M059J (cell line): ENCODE measurements around the gene ESYT1. TPM values are rescaled to one million over a fixed set of nuclear protein-coding genes. Genes with fewer than 3 reads are reported as not detected.

Experiments
- DNase-seq: peaks from one replicate; pipeline ENCODE4 v3.0.0-alpha.2; 2012; ENCODE audit warnings: low read depth
- total RNA-seq: library from RNA; depleted of rRNA; stranded (reverse); fragments of >200 nt; shearing (Covaris generic); gene quantifications from 2 replicates; pipeline ENCODE4 v1.2.3, GENCODE V29; 2014; rRNA removed

ESYT1 gene, protein sequence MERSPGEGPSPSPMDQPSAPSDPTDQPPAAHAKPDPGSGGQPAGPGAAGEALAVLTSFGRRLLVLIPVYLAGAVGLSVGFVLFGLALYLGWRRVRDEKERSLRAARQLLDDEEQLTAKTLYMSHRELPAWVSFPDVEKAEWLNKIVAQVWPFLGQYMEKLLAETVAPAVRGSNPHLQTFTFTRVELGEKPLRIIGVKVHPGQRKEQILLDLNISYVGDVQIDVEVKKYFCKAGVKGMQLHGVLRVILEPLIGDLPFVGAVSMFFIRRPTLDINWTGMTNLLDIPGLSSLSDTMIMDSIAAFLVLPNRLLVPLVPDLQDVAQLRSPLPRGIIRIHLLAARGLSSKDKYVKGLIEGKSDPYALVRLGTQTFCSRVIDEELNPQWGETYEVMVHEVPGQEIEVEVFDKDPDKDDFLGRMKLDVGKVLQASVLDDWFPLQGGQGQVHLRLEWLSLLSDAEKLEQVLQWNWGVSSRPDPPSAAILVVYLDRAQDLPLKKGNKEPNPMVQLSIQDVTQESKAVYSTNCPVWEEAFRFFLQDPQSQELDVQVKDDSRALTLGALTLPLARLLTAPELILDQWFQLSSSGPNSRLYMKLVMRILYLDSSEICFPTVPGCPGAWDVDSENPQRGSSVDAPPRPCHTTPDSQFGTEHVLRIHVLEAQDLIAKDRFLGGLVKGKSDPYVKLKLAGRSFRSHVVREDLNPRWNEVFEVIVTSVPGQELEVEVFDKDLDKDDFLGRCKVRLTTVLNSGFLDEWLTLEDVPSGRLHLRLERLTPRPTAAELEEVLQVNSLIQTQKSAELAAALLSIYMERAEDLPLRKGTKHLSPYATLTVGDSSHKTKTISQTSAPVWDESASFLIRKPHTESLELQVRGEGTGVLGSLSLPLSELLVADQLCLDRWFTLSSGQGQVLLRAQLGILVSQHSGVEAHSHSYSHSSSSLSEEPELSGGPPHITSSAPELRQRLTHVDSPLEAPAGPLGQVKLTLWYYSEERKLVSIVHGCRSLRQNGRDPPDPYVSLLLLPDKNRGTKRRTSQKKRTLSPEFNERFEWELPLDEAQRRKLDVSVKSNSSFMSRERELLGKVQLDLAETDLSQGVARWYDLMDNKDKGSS
- 86.5 and 117 TPM in 2 replicates for total RNA-seq

- peak; percentile 100 for DNase-seq
These were observed at the start of gene ESYT1 for GRCh38 chr12:56127888-56128669. Gene ESYT1 (plus strand): TSS chr12:56128267. CDS start chr12:56128320, 53 bp downstream.

DNA sequence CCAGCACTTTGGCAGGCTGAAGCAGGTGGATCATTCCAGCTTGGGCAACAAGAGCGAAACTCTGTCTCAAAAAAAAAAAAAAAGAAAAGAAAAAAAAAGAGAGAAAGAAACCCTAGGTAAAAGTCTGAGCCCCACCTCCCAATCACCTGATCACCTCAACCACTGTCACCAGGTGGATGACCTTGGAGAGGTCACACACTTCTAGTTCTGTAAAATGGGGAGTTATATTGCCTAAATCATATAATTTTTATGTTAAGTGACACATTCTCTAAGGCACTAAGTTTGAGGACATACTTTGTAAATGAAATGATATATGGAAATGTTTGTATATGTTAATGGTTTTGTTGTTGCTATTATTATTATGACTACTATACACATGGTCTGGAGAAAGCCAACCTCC is 49.6 kb upstream of the ESYT1 start:
- DNase-seq = no peak

DNA sequence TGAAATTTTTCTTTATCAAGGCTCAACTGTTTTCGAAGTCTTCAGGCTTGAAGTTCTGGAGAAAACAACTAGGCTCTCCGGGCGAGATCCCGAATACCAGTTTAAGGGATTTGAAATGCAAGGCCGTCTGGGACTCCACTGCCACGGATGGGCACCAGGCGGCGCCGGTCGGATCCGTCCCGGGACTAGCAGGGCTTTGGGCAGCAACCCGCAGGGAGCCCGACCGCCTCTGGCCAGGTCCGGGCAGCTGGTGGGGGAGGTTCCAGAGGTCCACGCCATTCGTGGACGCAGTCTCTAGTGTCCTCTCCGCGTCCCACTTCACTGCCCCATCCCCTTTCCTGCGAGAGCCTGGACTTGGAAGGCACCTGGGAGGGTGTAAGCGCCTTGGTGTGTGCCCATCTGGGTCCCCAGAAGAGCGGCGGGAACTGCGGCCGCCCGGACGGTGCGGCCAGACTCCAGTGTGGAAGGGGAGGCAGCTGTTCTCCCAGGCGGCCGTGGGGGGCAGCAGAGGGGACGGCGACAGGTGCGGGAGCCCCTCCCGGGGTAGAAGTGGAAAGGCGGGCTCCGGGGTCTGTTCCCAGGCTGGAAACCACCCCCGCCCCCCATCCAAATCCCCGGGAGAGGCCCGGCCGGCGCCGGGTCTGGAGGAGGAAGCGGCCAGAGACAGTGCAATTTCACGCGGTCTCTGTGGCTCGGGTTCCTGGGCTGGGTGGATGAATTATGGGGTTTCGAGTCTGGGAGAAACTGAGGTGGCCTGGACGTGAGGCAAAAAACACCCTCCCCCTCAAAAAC is 48.9 kb upstream of the ESYT1 start:
- peak; percentile 86 for DNase-seq

- DNase-seq = peak; percentile 84
These were observed 48.1 kb upstream of the ESYT1 start, which contains the start of gene ERBB3 for GRCh38 chr12:56079723-56080555. Gene ERBB3 (plus strand): TSS chr12:56080165. CDS start chr12:56080301, 136 bp downstream.

DNA sequence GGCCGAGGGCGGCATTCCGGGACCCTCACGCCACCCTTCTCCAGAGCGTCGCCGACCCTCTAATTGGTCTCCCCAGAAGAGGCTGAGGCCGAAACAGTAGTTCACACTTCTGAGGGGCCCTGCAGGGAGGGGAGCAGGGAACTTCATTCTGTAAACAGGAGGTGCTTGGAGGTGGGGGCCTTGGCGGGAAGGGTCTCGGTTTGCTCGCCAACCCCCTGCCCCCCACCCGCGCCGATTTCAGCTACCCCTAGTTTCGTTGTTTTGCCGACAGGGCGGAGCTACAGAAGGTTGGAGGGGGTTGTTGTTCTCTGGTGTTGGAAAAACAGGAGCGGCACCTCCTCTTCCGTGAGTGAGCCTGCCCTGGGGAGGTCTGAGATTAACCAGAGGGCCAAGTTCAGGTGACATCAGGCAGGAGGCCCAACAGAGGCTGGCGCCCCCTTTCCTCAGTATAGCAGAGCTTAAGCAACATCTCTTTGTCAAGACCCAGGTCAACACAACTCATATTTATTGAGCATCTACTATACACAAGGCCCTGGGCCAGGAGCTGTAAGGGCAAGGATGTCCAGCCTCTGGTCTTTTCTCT is 47.4 kb upstream of the ESYT1 start:
- DNase-seq = no peak

GRCh38 chr12:56081393-56082347 is 46.4 kb upstream of the ESYT1 start:
- no peak for DNase-seq

DNA sequence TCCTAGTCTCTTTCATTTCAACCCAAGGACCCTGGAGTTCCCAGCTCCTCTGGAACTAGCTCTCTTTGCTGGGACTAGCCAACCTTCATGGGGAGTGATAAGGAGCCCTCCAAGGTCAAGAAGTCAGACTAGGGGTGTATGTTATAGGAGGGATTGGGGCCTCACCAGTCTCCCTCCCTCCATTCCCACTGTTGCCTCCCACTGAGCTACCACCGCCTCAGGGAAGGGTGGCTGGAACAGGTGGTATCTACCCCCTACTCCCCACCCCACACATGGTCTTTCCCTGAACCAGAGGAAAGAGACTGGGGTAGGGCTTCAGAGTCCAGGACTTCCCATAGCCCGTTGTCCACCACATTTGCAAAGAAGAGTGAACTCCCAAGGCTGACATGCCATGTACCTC is 45.7 kb upstream of the ESYT1 start:
- DNase-seq = no peak

DNA sequence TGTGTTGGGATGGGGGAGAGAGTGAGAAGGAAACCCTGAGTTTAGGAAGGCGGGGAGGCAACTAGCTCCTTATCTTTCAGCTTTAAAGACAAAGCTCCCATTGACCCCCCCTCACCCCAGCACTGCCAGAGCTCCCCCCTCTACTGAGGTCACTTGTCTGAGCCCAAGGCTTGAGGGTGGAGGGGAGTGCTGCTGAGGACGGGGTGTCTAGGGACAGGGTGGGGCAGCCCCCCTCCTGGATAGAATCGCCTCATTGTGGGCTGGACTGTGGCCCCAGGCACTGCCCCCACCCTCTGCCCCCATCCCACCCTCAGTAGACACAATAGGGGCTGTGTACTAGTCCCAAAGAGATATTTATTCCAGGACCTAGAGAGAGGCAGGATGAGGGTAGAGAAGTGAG is 45.1 kb upstream of the ESYT1 start:
- no peak for DNase-seq

DNA sequence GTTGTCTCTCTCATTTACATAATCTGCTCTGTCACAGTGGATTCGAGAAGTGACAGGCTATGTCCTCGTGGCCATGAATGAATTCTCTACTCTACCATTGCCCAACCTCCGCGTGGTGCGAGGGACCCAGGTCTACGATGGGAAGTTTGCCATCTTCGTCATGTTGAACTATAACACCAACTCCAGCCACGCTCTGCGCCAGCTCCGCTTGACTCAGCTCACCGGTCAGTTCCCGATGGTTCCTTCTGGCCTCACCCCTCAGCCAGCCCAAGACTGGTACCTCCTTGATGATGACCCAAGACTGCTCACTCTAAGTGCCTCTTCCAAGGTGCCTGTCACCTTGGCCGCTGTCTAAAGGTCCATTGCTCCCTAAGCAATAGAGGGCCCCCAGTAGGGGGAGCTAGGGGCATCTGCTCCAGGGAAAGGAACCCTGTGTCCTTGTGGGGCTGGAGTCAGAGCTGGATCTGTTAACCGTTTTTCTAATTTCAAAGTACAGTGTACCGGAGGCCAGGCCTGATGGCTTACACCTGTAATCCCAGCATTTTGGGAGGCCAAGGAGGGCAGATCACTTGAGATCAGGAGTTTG is 43.0 kb upstream of the ESYT1 start:
- DNase-seq = no peak

DNA sequence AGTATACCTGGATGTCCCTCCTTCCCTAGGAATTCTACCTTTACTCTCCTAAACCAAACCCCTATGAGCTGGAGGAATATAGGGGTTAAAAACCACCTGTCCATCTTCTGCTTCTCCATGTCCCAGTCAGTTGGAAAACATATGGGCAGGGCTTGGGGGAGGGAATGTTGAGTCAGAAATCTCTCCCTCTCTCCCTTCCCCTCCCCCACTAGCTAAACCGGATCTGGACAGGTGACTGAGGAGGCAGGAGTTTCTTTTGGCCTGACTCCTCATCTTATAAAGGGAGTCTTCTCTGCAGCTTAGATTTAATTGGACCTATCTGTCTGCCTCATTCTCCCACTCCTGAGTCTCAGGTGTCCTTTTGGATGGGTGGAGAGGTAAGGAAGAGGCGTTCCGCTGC is 42.0 kb upstream of the ESYT1 start:
- no peak for DNase-seq

GRCh38 chr12:56086608-56087007 is 41.5 kb upstream of the ESYT1 start:
- DNase-seq = no peak

DNA sequence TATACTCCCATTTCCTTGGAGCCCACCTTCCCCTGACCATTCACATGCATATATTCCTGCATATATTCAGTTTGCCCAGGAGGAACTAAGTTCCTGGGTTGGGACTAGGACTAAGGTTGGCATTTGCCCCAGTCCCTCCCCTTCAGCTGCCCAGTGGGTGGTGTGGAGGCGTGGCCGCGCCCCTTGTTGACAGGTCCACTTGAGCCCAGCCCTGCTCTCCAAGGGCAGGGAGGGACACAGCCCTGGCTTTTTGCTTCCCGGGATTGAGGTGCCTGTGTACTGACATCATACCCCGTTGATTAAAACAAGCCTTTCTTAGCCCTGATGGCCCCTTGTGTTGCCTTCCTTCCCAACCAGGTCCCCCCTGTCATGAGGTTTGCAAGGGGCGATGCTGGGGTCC is 40.8 kb upstream of the ESYT1 start:
- no peak for DNase-seq

- no peak for DNase-seq
These were observed 30.3 kb upstream of the ESYT1 start for GRCh38 chr12:56097738-56098137.

DNA sequence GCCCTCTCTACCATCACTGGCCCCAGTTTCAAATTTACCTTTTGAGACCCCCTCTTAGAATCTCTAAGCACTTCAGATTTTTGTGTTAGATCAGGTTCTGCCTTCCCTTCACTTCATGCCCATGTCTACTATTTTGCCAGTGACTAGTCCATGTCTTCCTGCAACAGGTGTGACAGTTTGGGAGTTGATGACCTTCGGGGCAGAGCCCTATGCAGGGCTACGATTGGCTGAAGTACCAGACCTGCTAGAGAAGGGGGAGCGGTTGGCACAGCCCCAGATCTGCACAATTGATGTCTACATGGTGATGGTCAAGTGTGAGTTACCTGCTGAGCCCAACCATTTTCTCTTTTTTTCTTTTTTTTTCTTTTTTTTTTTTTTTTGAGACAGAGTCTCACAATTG is 29.5 kb upstream of the ESYT1 start:
- no peak for DNase-seq

GRCh38 chr12:56099787-56100186 is 28.3 kb upstream of the ESYT1 start:
- no peak for DNase-seq

DNA sequence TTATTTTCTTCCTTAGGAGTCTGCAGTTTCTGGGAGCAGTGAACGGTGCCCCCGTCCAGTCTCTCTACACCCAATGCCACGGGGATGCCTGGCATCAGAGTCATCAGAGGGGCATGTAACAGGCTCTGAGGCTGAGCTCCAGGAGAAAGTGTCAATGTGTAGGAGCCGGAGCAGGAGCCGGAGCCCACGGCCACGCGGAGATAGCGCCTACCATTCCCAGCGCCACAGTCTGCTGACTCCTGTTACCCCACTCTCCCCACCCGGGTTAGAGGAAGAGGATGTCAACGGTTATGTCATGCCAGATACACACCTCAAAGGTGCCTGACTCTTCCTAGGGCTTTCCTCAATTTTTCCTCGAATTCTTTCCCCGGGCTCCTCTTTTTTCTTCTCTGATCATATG is 27.0 kb upstream of the ESYT1 start:
- DNase-seq = no peak

- no peak for DNase-seq
These were observed 25.4 kb upstream of the ESYT1 start for GRCh38 chr12:56102683-56103065.
